SIG-M5 (cell line): ENCODE data around the gene SNRNP200.

Experiments
- DNase-seq: peaks from one replicate; lab custom pipeline; 2025; lab: John Stamatoyannopoulos, UW

The SNRNP200 gene

GRCh38 chr2:96305091-96305978 lies at the start of gene SNRNP200:
Gene SNRNP200, minus strand, starts transcription at chr2:96305546. Its CDS starts 109 bp downstream, at chr2:96305437.
- DNase-seq, result peak; percentile 56

GRCh38 chr2:96354492-96354891 lies 49.1 kb upstream of the SNRNP200 start:
- no peak for DNase-seq

GRCh38 chr2:96353606-96354101 lies 48.3 kb upstream of the SNRNP200 start:
- no peak for DNase-seq

- DNase-seq, result no peak
These were observed 47.8 kb upstream of the SNRNP200 start for GRCh38 chr2:96353032-96353561.

GRCh38 chr2:96347395-96347794 lies 42.0 kb upstream of the SNRNP200 start:
- no peak for DNase-seq

- no peak for DNase-seq
These were observed 40.6 kb upstream of the SNRNP200 start for GRCh38 chr2:96345868-96346462.

- DNase-seq, result no peak
These were observed 40.1 kb upstream of the SNRNP200 start for GRCh38 chr2:96345438-96345837.

- DNase-seq, result no peak
These were observed 38.7 kb upstream of the SNRNP200 start for GRCh38 chr2:96344011-96344410.

GRCh38 chr2:96342085-96342484 lies 36.7 kb upstream of the SNRNP200 start:
- DNase-seq, result no peak

- DNase-seq, result no peak
These were observed 36.3 kb upstream of the SNRNP200 start for GRCh38 chr2:96341641-96342040.

GRCh38 chr2:96340493-96341414 lies 35.4 kb upstream of the SNRNP200 start:
- DNase-seq, result no peak

GRCh38 chr2:96336873-96337272 lies 31.5 kb upstream of the SNRNP200 start:
- no peak for DNase-seq

- DNase-seq, result no peak
These were observed 30.9 kb upstream of the SNRNP200 start for GRCh38 chr2:96336104-96336775.

GRCh38 chr2:96333708-96334107 lies 28.4 kb upstream of the SNRNP200 start:
- no peak for DNase-seq

- DNase-seq, result no peak
These were observed 25.1 kb upstream of the SNRNP200 start for GRCh38 chr2:96330407-96330806.

- no peak for DNase-seq
These were observed 24.5 kb upstream of the SNRNP200 start for GRCh38 chr2:96329874-96330273.

GRCh38 chr2:96329456-96329855 lies 24.1 kb upstream of the SNRNP200 start:
- no peak for DNase-seq

- DNase-seq, result no peak
These were observed 21.9 kb upstream of the SNRNP200 start for GRCh38 chr2:96326990-96327820.

GRCh38 chr2:96326564-96326963 lies 21.2 kb upstream of the SNRNP200 start:
- DNase-seq, result no peak

- DNase-seq, result no peak
These were observed 20.5 kb upstream of the SNRNP200 start for GRCh38 chr2:96325884-96326255.
